ENCODE results near the gene WWC1. TPM values are rescaled to one million over a fixed set of nuclear protein-coding genes. Genes with fewer than 3 reads are reported as not detected.
A peak's percentile ranks its signal among the peaks of the same experiment; 100 is the strongest.
"Not testable (repeated sequence)": the region's sequence is repeated elsewhere in the genome, so short reads cannot be mapped to it uniquely, and the experiment has no call there.

Gene WWC1
- total RNA-seq, 2 donors from 2014 or later, result 40.0 to 49.4 TPM

DNA sequence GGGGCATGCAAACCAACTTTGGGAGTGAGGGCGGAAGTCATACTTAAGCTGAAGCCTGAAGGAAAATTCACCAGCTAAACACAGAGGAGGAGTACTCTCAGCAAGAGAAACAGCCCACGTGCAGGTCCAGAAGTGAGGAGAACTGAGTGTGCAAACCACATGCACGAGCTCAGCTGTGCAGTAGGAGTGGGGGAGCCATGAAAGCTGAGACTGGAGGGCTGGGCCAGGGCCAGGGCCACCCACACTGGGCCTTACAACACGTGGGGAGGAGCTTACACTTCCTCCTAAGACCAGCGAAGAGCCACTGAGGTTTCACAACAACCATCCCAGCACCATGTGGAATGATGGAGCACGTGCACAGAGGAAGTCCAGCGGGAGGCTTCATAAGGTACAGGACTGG, 9.3 kb upstream of the WWC1 start:
- H3K4me3 ChIP-seq, result no peak overlapping the region
- ATAC-seq, result peak; percentile 18
- no peaks in the 10 kb centered on the region for H3K27me3 ChIP-seq
- no peak for DNase-seq
- TF ChIP-seq POLR2A (IDR thresholded peaks at IDR 0.05) (no peak), CTCF (IDR thresholded peaks at IDR 0.05) (no peak)
- no peaks in the 10 kb centered on the region for H3K4me1 ChIP-seq
- 51 to 58% methylated on average over 6 to 7 of the region's 7 CpGs for WGBS, 2 donors
- H3K9me3 ChIP-seq, result no peaks in the 10 kb centered on the region
- H3K36me3 ChIP-seq (replicated peaks in 1 of 2; ENCODE audit: insufficient read depth in 1 of 2, low read depth in 2 of 2), result no peaks in the 10 kb centered on the region
- intact Hi-C loops (cut with DNase I), result no loop called here
- no peak overlapping the region for H3K27ac ChIP-seq

- Histone ChIP-seq H3K4me1 (peaks cover 24% of the 10 kb centered on the region), H3K27ac (no peak overlapping the region), H3K27me3 (no peaks in the 10 kb centered on the region), H3K4me3 (no peak overlapping the region), H3K9me3 (no peaks in the 10 kb centered on the region), H3K36me3 (replicated peaks in 1 of 2; ENCODE audit: insufficient read depth in 1 of 2, low read depth in 2 of 2) (no peaks in the 10 kb centered on the region)
- 65 to 71% methylated on average over 4 of the region's 4 CpGs for WGBS, 2 donors
- TF ChIP-seq CTCF (IDR thresholded peaks at IDR 0.05) (no peak), POLR2A (IDR thresholded peaks at IDR 0.05) (no peak)
- intact Hi-C loops (cut with DNase I), result no loop called here
- no peak for ATAC-seq
- no peak for DNase-seq
These were observed 6.6 kb upstream of the WWC1 start for GRCh38 chr5:168284809-168285208.

DNA sequence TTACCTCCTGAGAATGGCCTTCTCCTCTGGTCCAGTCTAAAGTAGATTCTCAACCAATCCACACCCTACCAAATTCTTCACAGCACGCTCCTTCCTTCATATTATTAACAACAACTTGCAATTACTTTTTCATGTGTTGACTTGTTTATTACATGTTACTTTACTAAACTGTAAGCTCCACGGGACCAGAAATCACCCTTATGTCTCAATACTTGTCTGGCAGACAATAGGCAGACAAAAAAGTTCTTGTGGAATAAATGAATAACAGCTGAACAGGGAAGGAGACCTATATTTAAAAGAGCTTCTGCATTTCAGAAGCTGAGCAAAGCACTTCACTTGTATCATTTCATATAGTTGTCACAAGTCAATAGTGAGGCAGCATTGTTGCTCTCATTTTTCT, 5.7 kb upstream of the WWC1 start:
- Histone ChIP-seq H3K9me3 (no peaks in the 10 kb centered on the region), H3K4me3 (no peak overlapping the region), H3K36me3 (replicated peaks in 1 of 2; ENCODE audit: insufficient read depth in 1 of 2, low read depth in 2 of 2) (no peaks in the 10 kb centered on the region), H3K27ac (no peak overlapping the region), H3K27me3 (no peaks in the 10 kb centered on the region), H3K4me1 (peaks cover 29% of the 10 kb centered on the region)
- DNase-seq, result no peak
- WGBS, 2 donors, result 80 to 81% methylated on average over 2 of the region's 2 CpGs
- intact Hi-C loops (cut with DNase I), result no loop called here
- no peak for TF ChIP-seq CTCF (IDR thresholded peaks at IDR 0.05)
- TF ChIP-seq POLR2A (IDR thresholded peaks at IDR 0.05), result no peak
- ATAC-seq, result no peak

GRCh38 chr5:168286386-168286785, 5.1 kb upstream of the WWC1 start:
- 62 to 75% methylated on average over 6 of the region's 6 CpGs for WGBS, 2 donors

DNA sequence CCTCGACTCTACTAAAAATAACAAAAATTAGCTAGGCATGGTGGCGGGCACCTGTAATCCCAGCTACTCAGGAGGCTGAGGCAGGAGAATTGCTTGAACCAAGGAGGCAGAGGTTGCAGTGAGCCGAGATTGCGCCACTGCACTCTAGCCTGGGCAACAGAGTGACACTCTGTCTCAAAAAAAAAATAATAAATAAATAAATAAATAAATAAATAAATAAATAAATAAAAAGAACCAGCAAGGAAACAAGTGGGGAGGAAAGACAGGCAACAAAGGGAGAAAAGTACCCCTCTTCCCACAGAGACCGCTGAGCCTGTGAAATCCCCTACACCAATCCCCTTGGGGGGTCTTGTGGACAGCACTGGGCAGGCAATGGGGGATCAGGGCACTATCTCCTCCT, 4.6 kb upstream of the WWC1 start:
- H3K4me3 ChIP-seq; DNase-seq; H3K27me3 ChIP-seq; intact Hi-C loops (cut with DNase I); H3K36me3 ChIP-seq (replicated peaks in 1 of 2; ENCODE audit: insufficient read depth in 1 of 2, low read depth in 2 of 2); H3K9me3 ChIP-seq; ATAC-seq: not testable (repeated sequence)
- peak overlapping the region in 2 of 4 donors; percentile 81 to 87 for H3K27ac ChIP-seq
- 89 to 97% methylated on average over 5 of the region's 5 CpGs for WGBS, 2 donors
- H3K4me1 ChIP-seq, result peaks cover 35% of the 10 kb centered on the region

More at GRCh38 chr5:168286386-168286785, 5.1 kb upstream of the WWC1 start:
- Histone ChIP-seq H3K9me3 (no peaks in the 10 kb centered on the region), H3K4me3 (no peak overlapping the region), H3K36me3 (replicated peaks in 1 of 2; ENCODE audit: insufficient read depth in 1 of 2, low read depth in 2 of 2) (no peaks in the 10 kb centered on the region), H3K4me1 (peaks cover 35% of the 10 kb centered on the region), H3K27ac (no peak overlapping the region), H3K27me3 (no peaks in the 10 kb centered on the region)
- no peak for ATAC-seq
- DNase-seq, result no peak
- TF ChIP-seq CTCF (IDR thresholded peaks at IDR 0.05) (no peak), POLR2A (IDR thresholded peaks at IDR 0.05) (no peak)
- intact Hi-C loops (cut with DNase I), result no loop called here

Data from body of pancreas (tissue), 4 donors.